Astrocyte (in vitro differentiated cells and primary cell): ENCODE measurements around the gene PXDC1. TPM values are rescaled to one million over a fixed set of nuclear protein-coding genes. Genes with fewer than 3 reads are reported as not detected.

Source experiments
- DNase-seq: peaks from one replicate; pipeline ENCODE4 v3.0.0-alpha.2; 2010; ENCODE audit warnings: low read depth
- FAIRE-seq: peaks from 2 replicates; lab custom pipeline; 2011; peaks lifted over from hg19 to GRCh38; lab: Jason Lieb, UNC
- H2AFZ ChIP-seq: 2 replicates; pipeline ENCODE4 v1.6.0; 2012; ENCODE audit warnings: low read depth, low read length, inconsistent platforms
- H3K27ac ChIP-seq: 2 replicates; pipeline ENCODE4 v1.5.1; 2011; ENCODE audit warnings: low read depth, low read length, inconsistent platforms
- H3K27me3 ChIP-seq: 2 replicates; pipeline ENCODE4 v1.6.0; 2011; ENCODE audit warnings: low read length, inconsistent platforms; ENCODE audit not compliant: insufficient read depth
- H3K36me3 ChIP-seq: 2 replicates; pipeline ENCODE4 v1.5.1; 2011; ENCODE audit warnings: low read length, inconsistent platforms; ENCODE audit not compliant: insufficient read depth
- H3K4me1 ChIP-seq: 2 replicates; pipeline ENCODE4 v1.5.1; 2011; ENCODE audit warnings: low read length, inconsistent platforms; ENCODE audit not compliant: insufficient read depth
- H3K4me2 ChIP-seq: 2 replicates; pipeline ENCODE4 v1.6.0; 2012; ENCODE audit warnings: low read length, inconsistent platforms
- H3K4me3 ChIP-seq: 2 replicates; pipeline ENCODE4 v1.5.1; 2011; ENCODE audit warnings: low read depth, mild to moderate bottlenecking, low read length, inconsistent platforms; ENCODE audit not compliant: insufficient read depth
- H3K79me2 ChIP-seq: 2 replicates; pipeline ENCODE4 v1.6.0; 2012; ENCODE audit warnings: mild to moderate bottlenecking, low read length, inconsistent platforms; ENCODE audit not compliant: insufficient read depth
- H3K9ac ChIP-seq: 2 replicates; pipeline ENCODE4 v1.6.0; 2012; ENCODE audit warnings: mild to moderate bottlenecking, low read length, inconsistent platforms
- H3K9me3 ChIP-seq: 2 replicates; pipeline ENCODE4 v1.5.1; 2012; ENCODE audit warnings: low read depth, mild to moderate bottlenecking, low read length, inconsistent platforms; ENCODE audit not compliant: insufficient read depth
- H4K20me1 ChIP-seq: 2 replicates; pipeline ENCODE4 v1.6.0; 2012; ENCODE audit warnings: low read length, inconsistent platforms; ENCODE audit not compliant: insufficient read depth
- H3K27ac Mint-ChIP-seq: one replicate; pipeline ENCODE4 v1.8.0; 2021; ENCODE audit warnings: mild to moderate bottlenecking, mixed read lengths; ENCODE audit not compliant: unreplicated experiment
- H3K27me3 Mint-ChIP-seq: one replicate; pipeline ENCODE4 v1.8.0; 2021; ENCODE audit warnings: low read depth, mixed read lengths; ENCODE audit not compliant: unreplicated experiment
- H3K36me3 Mint-ChIP-seq: one replicate; pipeline ENCODE4 v1.8.0; 2021; ENCODE audit warnings: low read depth, mixed read lengths; ENCODE audit not compliant: unreplicated experiment
- H3K4me1 Mint-ChIP-seq: one replicate; pipeline ENCODE4 v1.8.0; 2021; ENCODE audit warnings: low read depth, mixed read lengths; ENCODE audit not compliant: unreplicated experiment
- H3K4me3 Mint-ChIP-seq: one replicate; pipeline ENCODE4 v1.8.0; 2021; ENCODE audit warnings: mild to moderate bottlenecking, moderate library complexity, mixed read lengths; ENCODE audit not compliant: unreplicated experiment
- H3K9me3 Mint-ChIP-seq: one replicate; pipeline ENCODE4 v1.8.0; 2021; ENCODE audit warnings: mild to moderate bottlenecking, mixed read lengths; ENCODE audit not compliant: unreplicated experiment
- CTCF ChIP-seq: IDR thresholded peaks from 2 replicates; pipeline ENCODE4 v1.5.1; 2011; ENCODE audit warnings: low read depth, mild to moderate bottlenecking, inconsistent platforms, low read length, moderate library complexity; ENCODE audit not compliant: insufficient read depth
- EZH2 ChIP-seq: IDR thresholded peaks from 2 replicates; pipeline ENCODE4 v1.6.1; 2012; ENCODE audit warnings: mild to moderate bottlenecking, low read length, inconsistent platforms; ENCODE audit not compliant: insufficient read depth
- total RNA-seq: library from RNA; stranded (reverse); gene quantifications from 2 replicates; pipeline ENCODE4 v1.2.1, GENCODE V29; 2021

PXDC1 gene
- total RNA-seq, 1 donor from 2014 or later, result 58.2 TPM

GRCh38 chr6:3777730-3778461 lies 26.4 kb upstream of the PXDC1 start:
- TF ChIP-seq CTCF, result no peak
- no peak for TF ChIP-seq EZH2
- Histone ChIP-seq H4K20me1 (no peaks in the 10 kb centered on the region), H3K79me2 (no peaks in the 10 kb centered on the region), H3K36me3 (no peaks in the 10 kb centered on the region), H3K4me3 (no peak overlapping the region), H3K4me1 (peaks cover under 1% of the 10 kb centered on the region), H3K27ac (no peak overlapping the region), H3K9me3 (no peaks in the 10 kb centered on the region), H3K9ac (no peak overlapping the region), H3K27me3 (no peaks in the 10 kb centered on the region), H2AFZ (peak overlapping the region; percentile 28), H3K4me2 (peak overlapping the region; percentile 9)
- Mint-ChIP-seq H3K4me1 (no peaks in the 10 kb centered on the region), H3K27me3 (peaks cover 22% of the 10 kb centered on the region), H3K36me3 (no peaks in the 10 kb centered on the region), H3K4me3 (no peak overlapping the region), H3K27ac (no peak overlapping the region), H3K9me3 (peaks cover 1% of the 10 kb centered on the region)
- DNase-seq (no peak), FAIRE-seq (no peak)

- Mint-ChIP-seq H3K4me1 (peaks cover 4% of the 10 kb centered on the region), H3K36me3 (no peaks in the 10 kb centered on the region), H3K27ac (no peak overlapping the region), H3K27me3 (peaks cover 21% of the 10 kb centered on the region), H3K4me3 (no peak overlapping the region), H3K9me3 (peaks cover 7% of the 10 kb centered on the region)
- Histone ChIP-seq H3K4me1 (no peaks in the 10 kb centered on the region), H3K4me3 (no peak overlapping the region), H3K27me3 (no peaks in the 10 kb centered on the region), H3K4me2 (no peak overlapping the region), H4K20me1 (no peaks in the 10 kb centered on the region), H3K9me3 (no peaks in the 10 kb centered on the region), H3K36me3 (no peaks in the 10 kb centered on the region), H3K9ac (no peak overlapping the region), H3K79me2 (no peaks in the 10 kb centered on the region), H2AFZ (no peak overlapping the region), H3K27ac (no peak overlapping the region)
- DNase-seq (no peak), FAIRE-seq (peak; percentile 63)
- TF ChIP-seq EZH2 (no peak), CTCF (no peak)
Measured at GRCh38 chr6:3776881-3777507, 25.5 kb upstream of the PXDC1 start.

GRCh38 chr6:3775847-3776246 lies 24.3 kb upstream of the PXDC1 start:
- H3K4me3 ChIP-seq, result no peak overlapping the region
- H3K4me1 ChIP-seq, result no peaks in the 10 kb centered on the region
- no peak for DNase-seq
- H3K27ac Mint-ChIP-seq, result no peak overlapping the region
- no peaks in the 10 kb centered on the region for H3K79me2 ChIP-seq
- no peak overlapping the region for H3K27ac ChIP-seq
- H3K4me1 Mint-ChIP-seq, result peaks cover 4% of the 10 kb centered on the region
- H3K36me3 ChIP-seq, result no peaks in the 10 kb centered on the region
- no peaks in the 10 kb centered on the region for H3K27me3 ChIP-seq
- no peak for FAIRE-seq
- TF ChIP-seq EZH2 (no peak), CTCF (no peak)
- H3K36me3 Mint-ChIP-seq, result no peaks in the 10 kb centered on the region
- H3K9ac ChIP-seq, result no peak overlapping the region
- no peak overlapping the region for H3K4me3 Mint-ChIP-seq
- H4K20me1 ChIP-seq, result no peaks in the 10 kb centered on the region
- H3K9me3 ChIP-seq, result no peaks in the 10 kb centered on the region
- peaks cover 7% of the 10 kb centered on the region for H3K9me3 Mint-ChIP-seq
- H3K4me2 ChIP-seq, result no peak overlapping the region
- no peak overlapping the region for H2AFZ ChIP-seq
- H3K27me3 Mint-ChIP-seq, result peaks cover 17% of the 10 kb centered on the region
